Endodermal cell (in vitro differentiated cells): ENCODE measurements around the gene PRDM13. TPM values are rescaled to one million over a fixed set of nuclear protein-coding genes. Genes with fewer than 3 reads are reported as not detected.
"Not testable (repeated sequence)": the region's sequence is repeated elsewhere in the genome, so short reads cannot be mapped to it uniquely, and the experiment has no call there.

ENCODE experiments used
- DNase-seq: peaks from one replicate; pipeline ENCODE4 v3.0.0-alpha.2; 2017
- H3K27ac ChIP-seq: 2 replicates; pipeline ENCODE4 v1.5.1; 2013; ENCODE audit warnings: mild to moderate bottlenecking, low read depth, low read length, moderate library complexity
- H3K27me3 ChIP-seq: 2 replicates; pipeline ENCODE4 v1.6.1; 2013; ENCODE audit warnings: mild to moderate bottlenecking, low read length, moderate library complexity; ENCODE audit not compliant: insufficient read depth, control insufficient read depth, poor library complexity, severe bottlenecking
- H3K36me3 ChIP-seq: 2 replicates; pipeline ENCODE4 v1.7.0; 2013; ENCODE audit warnings: mild to moderate bottlenecking, low read length, moderate library complexity; ENCODE audit not compliant: control insufficient read depth, insufficient read depth
- H3K4me1 ChIP-seq: one replicate; pipeline ENCODE4 v1.7.0; 2013; ENCODE audit warnings: low read length; ENCODE audit not compliant: control insufficient read depth, insufficient read depth
- H3K4me3 ChIP-seq: 2 replicates; pipeline ENCODE4 v1.5.1; 2013; ENCODE audit warnings: mild to moderate bottlenecking, low read length, moderate library complexity
- H3K9ac ChIP-seq: 2 replicates; pipeline ENCODE4 v1.6.1; 2013; ENCODE audit warnings: mild to moderate bottlenecking, low read length, moderate library complexity; ENCODE audit not compliant: poor library complexity, severe bottlenecking; ENCODE audit errors: extremely low read depth
- H3K9me3 ChIP-seq: 2 replicates; pipeline ENCODE4 v1.6.1; 2013; ENCODE audit warnings: mild to moderate bottlenecking, low read length, moderate library complexity; ENCODE audit not compliant: control insufficient read depth
- H3K27ac Mint-ChIP-seq: 2 replicates; pipeline ENCODE4 v1.8.0; 2020; ENCODE audit warnings: mixed read lengths
- H3K27me3 Mint-ChIP-seq: 2 replicates; pipeline ENCODE4 v1.8.0; 2021; ENCODE audit warnings: mild to moderate bottlenecking, mixed read lengths; ENCODE audit not compliant: insufficient read depth
- H3K36me3 Mint-ChIP-seq: 2 replicates; pipeline ENCODE4 v1.8.0; 2020; ENCODE audit warnings: low read depth, mixed read lengths
- H3K4me1 Mint-ChIP-seq: 2 replicates; pipeline ENCODE4 v1.8.0; 2020; ENCODE audit warnings: mixed read lengths
- H3K4me3 Mint-ChIP-seq: 2 replicates; pipeline ENCODE4 v1.8.0; 2020; ENCODE audit warnings: mild to moderate bottlenecking, moderate library complexity, mixed read lengths
- H3K9me3 Mint-ChIP-seq: 2 replicates; pipeline ENCODE4 v1.8.0; 2020; ENCODE audit warnings: mild to moderate bottlenecking, mixed read lengths
- CTCF ChIP-seq: fragments of 200-600 bp; sonication (generic); conservative IDR thresholded peaks from 2 replicates; pipeline ENCODE4 v1.5.0; 2021; ENCODE audit warnings: antibody characterized with exemption, mild to moderate bottlenecking
- WGBS, 2 experiments: methylation state at CpG; one replicate each; pipeline versions ENCODE4 v1.1.5 to v1.1.7; 2013; ENCODE audit warnings: missing lambda C conversion rate in 2 of 2, mixed read lengths in 1 of 2; ENCODE audit not compliant: insufficient coverage in 1 of 2, insufficient read length in 1 of 2; 5-methylcytosine and 5-hydroxymethylcytosine counted together
- total RNA-seq, 2 donors: library from RNA; stranded (reverse); fragmentation: NEBNext Ultra II Directional in 1 of 2; extraction: Animal tissue kit (Norgen Biotek cat#: 25700) in 1 of 2; gene quantifications; 2 replicates in 1 of 2; 3 replicates in 1 of 2; pipeline ENCODE4 v1.2.1, GENCODE V29; 2021

PRDM13 gene
- total RNA-seq, 2 donors from 2014 or later = 0.09 TPM; not detected in 1

DNA sequence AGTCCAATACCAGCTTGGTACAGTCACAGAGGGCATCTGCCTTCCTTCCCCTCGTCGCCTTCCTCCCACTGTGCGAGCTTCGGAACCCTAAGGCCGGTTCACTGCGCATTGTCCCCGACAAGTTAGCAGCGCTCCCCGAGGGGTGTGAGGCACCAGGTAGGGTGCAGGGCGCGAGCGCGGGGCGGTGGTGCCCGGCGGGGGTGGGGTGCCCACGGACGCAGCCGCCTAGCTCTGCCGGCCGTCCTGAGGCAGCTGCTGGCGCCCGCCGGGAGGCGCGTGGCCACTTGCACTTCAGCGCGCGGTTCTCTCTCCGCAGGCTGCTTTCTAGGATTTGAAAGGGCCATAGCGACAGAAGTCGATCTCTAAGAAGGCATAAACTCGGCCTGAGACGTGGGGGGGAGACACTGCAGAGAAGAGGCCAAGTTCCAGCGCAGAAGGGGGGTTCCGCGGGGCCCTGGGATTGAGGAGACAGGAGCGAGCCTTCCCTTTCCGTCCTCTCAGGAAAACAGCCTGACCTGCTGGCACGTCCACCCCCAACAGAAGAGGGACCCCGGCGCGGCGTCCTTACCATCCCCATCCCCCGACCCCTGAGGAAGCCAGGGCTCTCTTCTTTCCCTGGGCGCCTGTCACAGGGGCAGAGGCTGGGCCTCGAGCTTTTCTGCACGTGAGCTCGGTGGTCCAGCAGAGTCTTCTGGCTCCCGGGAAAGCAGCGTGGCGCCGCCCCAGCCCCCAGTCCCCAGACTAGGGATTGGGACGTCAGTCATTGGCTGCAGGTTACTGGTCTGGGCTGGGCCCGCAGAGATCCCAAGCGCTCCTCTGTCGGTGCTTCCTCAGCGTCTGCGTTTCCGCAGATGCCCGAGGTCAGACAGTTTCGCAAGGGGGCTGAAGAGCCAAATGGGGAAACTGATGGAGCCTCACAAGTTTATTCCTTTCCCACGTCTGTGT, 15.6 kb upstream of the PRDM13 start:
- H3K4me3 ChIP-seq = no peak overlapping the region
- peaks cover 100% of the 10 kb centered on the region for H3K27me3 ChIP-seq
- TF ChIP-seq CTCF = no peak
- H3K9ac ChIP-seq = no peak overlapping the region
- Mint-ChIP-seq H3K9me3 (peaks cover 1% of the 10 kb centered on the region), H3K4me3 (no peak overlapping the region), H3K27me3 (peaks cover 91% of the 10 kb centered on the region), H3K36me3 (no peaks in the 10 kb centered on the region), H3K27ac (no peak overlapping the region), H3K4me1 (peaks cover 2% of the 10 kb centered on the region)
- no peaks in the 10 kb centered on the region for H3K4me1 ChIP-seq
- 2 to 3% methylated on average over 29 to 63 of the region's 63 CpGs for WGBS, 2 experiments
- H3K9me3 ChIP-seq = no peaks in the 10 kb centered on the region
- peak; percentile 82 for DNase-seq
- H3K36me3 ChIP-seq = no peaks in the 10 kb centered on the region
- H3K27ac ChIP-seq = no peak overlapping the region

DNA sequence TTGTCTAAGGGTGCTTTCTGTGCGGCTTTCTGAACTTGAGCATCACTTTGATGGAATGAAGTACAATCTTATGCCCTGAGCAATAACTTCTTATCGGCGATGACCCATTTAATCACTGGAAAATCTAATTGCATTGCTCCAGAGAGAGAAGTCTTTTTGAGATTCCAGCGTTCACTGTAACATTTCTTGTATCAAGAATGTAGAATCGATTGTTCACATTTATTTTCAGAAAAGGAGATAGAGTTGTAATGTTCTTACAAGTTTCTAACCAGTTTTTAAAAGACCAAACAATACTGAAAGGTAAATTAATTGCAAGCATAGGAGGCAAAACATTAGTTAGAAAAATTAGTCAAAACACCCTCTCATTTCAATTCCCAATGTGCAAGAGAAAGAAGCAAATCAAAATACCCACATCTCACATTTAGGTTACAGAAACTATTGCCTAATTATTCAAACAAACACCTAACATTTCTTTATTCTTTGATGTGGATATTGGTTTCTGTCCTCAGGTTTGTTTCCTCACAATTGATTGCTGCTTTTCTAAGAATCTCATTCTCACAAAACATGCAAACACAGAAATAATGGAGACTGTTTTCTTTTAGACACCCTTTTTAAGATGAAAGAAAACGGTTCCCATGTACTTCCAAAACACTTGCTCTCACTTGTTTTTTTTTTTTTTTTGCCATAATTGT, 14.8 kb upstream of the PRDM13 start:
- H3K9me3 Mint-ChIP-seq = peaks cover 1% of the 10 kb centered on the region
- DNase-seq = no peak
- Histone ChIP-seq H3K36me3 (no peaks in the 10 kb centered on the region), H3K27me3 (peaks cover 100% of the 10 kb centered on the region), H3K4me1 (no peaks in the 10 kb centered on the region), H3K9me3 (no peaks in the 10 kb centered on the region), H3K9ac (no peak overlapping the region), H3K27ac (no peak overlapping the region), H3K4me3 (no peak overlapping the region)
- H3K4me1 Mint-ChIP-seq = peaks cover 2% of the 10 kb centered on the region
- no peak overlapping the region for H3K4me3 Mint-ChIP-seq
- no peaks in the 10 kb centered on the region for H3K36me3 Mint-ChIP-seq
- TF ChIP-seq CTCF = no peak
- 43 to 48% methylated on average over 6 of the region's 6 CpGs for WGBS, 2 experiments
- H3K27me3 Mint-ChIP-seq = peaks cover 95% of the 10 kb centered on the region
- H3K27ac Mint-ChIP-seq = no peak overlapping the region

- Histone ChIP-seq H3K27ac (no peak overlapping the region), H3K4me1 (no peaks in the 10 kb centered on the region), H3K9ac (no peak overlapping the region), H3K27me3 (peaks cover 100% of the 10 kb centered on the region), H3K4me3 (no peak overlapping the region), H3K36me3 (no peaks in the 10 kb centered on the region), H3K9me3 (no peaks in the 10 kb centered on the region)
- DNase-seq = no peak
- Mint-ChIP-seq H3K27me3 (peaks cover 99% of the 10 kb centered on the region), H3K4me3 (no peak overlapping the region), H3K36me3 (no peaks in the 10 kb centered on the region), H3K9me3 (peaks cover 1% of the 10 kb centered on the region), H3K27ac (no peak overlapping the region), H3K4me1 (peaks cover 2% of the 10 kb centered on the region)
- no peak for TF ChIP-seq CTCF
- WGBS, 2 experiments = 70 to 75% methylated on average over 1 of the region's 1 CpG
These were observed 13.7 kb upstream of the PRDM13 start for GRCh38 chr6:99592900-99593299.

- H3K36me3 ChIP-seq, H3K9me3 ChIP-seq, H3K9me3 Mint-ChIP-seq, H3K4me1 ChIP-seq, H3K36me3 Mint-ChIP-seq, H3K4me3 ChIP-seq, H3K9ac ChIP-seq, DNase-seq, H3K4me3 Mint-ChIP-seq, H3K27ac Mint-ChIP-seq, H3K27ac ChIP-seq, H3K4me1 Mint-ChIP-seq: not testable (repeated sequence)
- peaks cover 100% of the 10 kb centered on the region for H3K27me3 ChIP-seq
- peaks cover 99% of the 10 kb centered on the region for H3K27me3 Mint-ChIP-seq
- 46 to 86% methylated on average over 2 to 8 of the region's 8 CpGs for WGBS, 2 experiments
These were observed 11.9 kb upstream of the PRDM13 start for GRCh38 chr6:99594696-99595095.
